DMS153 (cell line): ENCODE data around the gene NFE2L3.

Experiments
- DNase-seq: peaks from one replicate; lab custom pipeline; 2025; lab: John Stamatoyannopoulos, UW

NFE2L3 gene

GRCh38 chr7:26199301-26200037 lies 47.5 kb downstream of the NFE2L3 start:
- peak; percentile 53 for DNase-seq

- DNase-seq, result peak; percentile 53
These were observed 48.0 kb downstream of the NFE2L3 start for GRCh38 chr7:26200038-26200443.

GRCh38 chr7:26200444-26201246 lies 48.6 kb downstream of the NFE2L3 start, which contains the start of gene HNRNPA2B1:
TSS of gene HNRNPA2B1 (minus strand) at chr7:26200746. CDS start at chr7:26200577, 169 bp downstream.
- DNase-seq, result peak; percentile 97

- peak; percentile 89 for DNase-seq
These were observed 49.4 kb downstream of the NFE2L3 start, which contains the start of gene CBX3 for GRCh38 chr7:26201247-26202018. TSS of gene CBX3 (plus strand) at chr7:26201745. CDS start at chr7:26202999, 1,254 bp downstream.

- DNase-seq, result no peak
These were observed 50.3 kb downstream of the NFE2L3 start for GRCh38 chr7:26202019-26202990.

- DNase-seq, result no peak
These were observed 51.0 kb downstream of the NFE2L3 start for GRCh38 chr7:26203016-26203415.

GRCh38 chr7:26208040-26208439 lies 56.0 kb downstream of the NFE2L3 start:
- DNase-seq, result no peak

- DNase-seq, result no peak
These were observed 61.1 kb downstream of the NFE2L3 start for GRCh38 chr7:26212921-26213718.

- DNase-seq, result no peak
These were observed 62.0 kb downstream of the NFE2L3 start for GRCh38 chr7:26213807-26214515.

- no peak for DNase-seq
These were observed 64.1 kb downstream of the NFE2L3 start for GRCh38 chr7:26216049-26216448.

- no peak for DNase-seq
These were observed 72.4 kb downstream of the NFE2L3 start for GRCh38 chr7:26224359-26224758.

- no peak for DNase-seq
These were observed 76.0 kb downstream of the NFE2L3 start for GRCh38 chr7:26227987-26228386.

- DNase-seq, result no peak
These were observed 82.0 kb downstream of the NFE2L3 start for GRCh38 chr7:26233902-26234511.
